PC-3 (cell line): ENCODE measurements around the gene RAB23. TPM values are rescaled to one million over a fixed set of nuclear protein-coding genes. Genes with fewer than 3 reads are reported as not detected.

Experiments
- ATAC-seq: fragments of 200-7000 bp; cut with Tn5 transposase; 2 replicates; pipeline ENCODE4 v1.9.1; 2020; ENCODE audit warnings: mild to moderate bottlenecking, moderate library complexity
- BruUV-seq: library from RNA; stranded (reverse); fragments of 400-500 nt; replicated peaks from 2 replicates; lab custom pipeline; 2021; lab: Mats Ljungman, UMichigan
- CTCF ChIA-PET: fragments of 300-600 bp; sonication (Branson Sonifier 250); formaldehyde crosslinking; loops from one replicate; lab custom pipeline; 2022; ENCODE audit warnings: antibody characterized with exemption; lab: Charles Lee
- POLR2A ChIA-PET: fragments of 300-600 bp; sonication (Branson Sonifier 250); formaldehyde crosslinking; loops from one replicate; lab custom pipeline; 2022; ENCODE audit warnings: antibody characterized with exemption; ENCODE audit not compliant: unreplicated experiment; lab: Charles Lee
- DNase-seq: peaks from one replicate; pipeline ENCODE4 v3.0.0-alpha.2; 2015
- H2AFZ ChIP-seq: fragments of 300-600 bp; sonication (generic); 2 replicates; pipeline ENCODE4 v1.6.0; 2016; ENCODE audit warnings: antibody characterized with exemption, low read length
- H3F3A ChIP-seq: fragments of 300-600 bp; sonication (generic); one replicate; pipeline ENCODE4 v1.6.0; 2017; ENCODE audit warnings: antibody characterized with exemption, low read length, control low read depth, mild to moderate bottlenecking; ENCODE audit not compliant: unreplicated experiment
- H3K27ac ChIP-seq: fragments of 300-600 bp; sonication (generic); 2 replicates; pipeline ENCODE4 v1.5.1; 2016; ENCODE audit warnings: mild to moderate bottlenecking, low read length
- H3K27me3 ChIP-seq: fragments of 300-600 bp; sonication (generic); 2 replicates; pipeline ENCODE4 v1.6.1; 2016; ENCODE audit warnings: low read length, mixed read lengths
- H3K36me3 ChIP-seq: fragments of 300-600 bp; sonication (generic); 2 replicates; pipeline ENCODE4 v1.6.1; 2016; ENCODE audit warnings: low read depth, mixed run types, low read length, mixed read lengths
- H3K4me1 ChIP-seq: fragments of 300-600 bp; sonication (generic); 2 replicates; pipeline ENCODE4 v1.5.1; 2016; ENCODE audit warnings: low read length; ENCODE audit not compliant: insufficient read depth
- H3K4me2 ChIP-seq: fragments of 300-600 bp; sonication (generic); 2 replicates; pipeline ENCODE4 v1.6.0; 2016; ENCODE audit warnings: low read length
- H3K4me3 ChIP-seq: fragments of 300-600 bp; sonication (generic); 2 replicates; pipeline ENCODE4 v1.5.1; 2016; ENCODE audit warnings: mild to moderate bottlenecking, low read length, mixed read lengths
- H3K79me2 ChIP-seq: fragments of 300-600 bp; sonication (generic); 2 replicates; pipeline ENCODE4 v1.6.1; 2017; ENCODE audit warnings: low read length, mixed read lengths
- H3K9ac ChIP-seq: fragments of 300-600 bp; sonication (generic); 2 replicates; pipeline ENCODE4 v1.6.0; 2016; ENCODE audit warnings: mild to moderate bottlenecking, low read length
- H3K9me2 ChIP-seq: fragments of 300-600 bp; sonication (generic); replicated peaks from 2 replicates; pipeline ENCODE4 v1.6.1; 2016; ENCODE audit warnings: mixed run types, low read length, mixed read lengths
- H3K9me3 ChIP-seq: fragments of 300-600 bp; sonication (generic); 2 replicates; pipeline ENCODE4 v1.6.1; 2016; ENCODE audit warnings: low read length, mixed read lengths
- H4K20me1 ChIP-seq: fragments of 300-600 bp; sonication (generic); 2 replicates; pipeline ENCODE4 v1.6.1; 2016; ENCODE audit warnings: low read length, mixed read lengths
- EZH2 ChIP-seq: fragments of 300-600 bp; sonication (generic); IDR thresholded peaks from one replicate; pipeline ENCODE4 v1.6.1; 2017; ENCODE audit warnings: antibody characterized with exemption, mild to moderate bottlenecking, low read length; ENCODE audit not compliant: unreplicated experiment
- EZH2phosphoT487 ChIP-seq: fragments of 300-600 bp; sonication (generic); IDR thresholded peaks from 2 replicates; pipeline ENCODE4 v1.6.1; 2018; ENCODE audit warnings: mild to moderate bottlenecking, antibody characterized with exemption, low read length, borderline replicate concordance
- intact Hi-C: fragments of 100-400 bp; cut with micrococcal nuclease; formaldehyde crosslinking; loops from 2 replicates; pipeline ENCODE4 v1.9.0; 2023
- total RNA-seq: library from RNA; depleted of rRNA; stranded (reverse); fragments of >200 nt; gene quantifications from 2 replicates; pipeline ENCODE4 v1.2.3, GENCODE V29; 2014
- TF ChIP-seq, protein P1 (sequence below): fragments of 300-600 bp; sonication (generic); conservative IDR thresholded peaks from 2 replicates; pipeline ENCODE4 v1.5.1; 2017; ENCODE audit warnings: antibody characterized with exemption, low read depth, mild to moderate bottlenecking, low read length

Gene RAB23
- total RNA-seq, 1 experiment from 2014 or later: 11.2 TPM

GRCh38 chr6:57256541-57256940 is 34.4 kb upstream of the RAB23 start:
- no peak overlapping the region for H3K4me2 ChIP-seq
- no peaks in the 10 kb centered on the region for H3K9me2 ChIP-seq
- DNase-seq (no peak), ATAC-seq (no peak)
- no peaks in the 10 kb centered on the region for H3K79me2 ChIP-seq
- TF ChIP-seq EZH2phosphoT487: no peak
- TF ChIP-seq EZH2: no peak
- TF ChIP-seq, protein P1, sequence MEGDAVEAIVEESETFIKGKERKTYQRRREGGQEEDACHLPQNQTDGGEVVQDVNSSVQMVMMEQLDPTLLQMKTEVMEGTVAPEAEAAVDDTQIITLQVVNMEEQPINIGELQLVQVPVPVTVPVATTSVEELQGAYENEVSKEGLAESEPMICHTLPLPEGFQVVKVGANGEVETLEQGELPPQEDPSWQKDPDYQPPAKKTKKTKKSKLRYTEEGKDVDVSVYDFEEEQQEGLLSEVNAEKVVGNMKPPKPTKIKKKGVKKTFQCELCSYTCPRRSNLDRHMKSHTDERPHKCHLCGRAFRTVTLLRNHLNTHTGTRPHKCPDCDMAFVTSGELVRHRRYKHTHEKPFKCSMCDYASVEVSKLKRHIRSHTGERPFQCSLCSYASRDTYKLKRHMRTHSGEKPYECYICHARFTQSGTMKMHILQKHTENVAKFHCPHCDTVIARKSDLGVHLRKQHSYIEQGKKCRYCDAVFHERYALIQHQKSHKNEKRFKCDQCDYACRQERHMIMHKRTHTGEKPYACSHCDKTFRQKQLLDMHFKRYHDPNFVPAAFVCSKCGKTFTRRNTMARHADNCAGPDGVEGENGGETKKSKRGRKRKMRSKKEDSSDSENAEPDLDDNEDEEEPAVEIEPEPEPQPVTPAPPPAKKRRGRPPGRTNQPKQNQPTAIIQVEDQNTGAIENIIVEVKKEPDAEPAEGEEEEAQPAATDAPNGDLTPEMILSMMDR: no peak
- H2AFZ ChIP-seq: no peak overlapping the region
- H3K36me3 ChIP-seq: no peaks in the 10 kb centered on the region
- no peaks in the 10 kb centered on the region for H3K27me3 ChIP-seq
- H3K4me3 ChIP-seq: no peak overlapping the region
- no peaks in the 10 kb centered on the region for H3F3A ChIP-seq
- intact Hi-C loops: no loop called here
- no peak overlapping the region for H3K9ac ChIP-seq
- ChIA-PET POLR2A (no interaction called here), CTCF (no interaction called here)
- no peaks in the 10 kb centered on the region for H4K20me1 ChIP-seq
- H3K27ac ChIP-seq: no peak overlapping the region
- H3K9me3 ChIP-seq: no peaks in the 10 kb centered on the region
- H3K4me1 ChIP-seq: peaks cover 8% of the 10 kb centered on the region
- BruUV-seq: no TSS peak

DNA sequence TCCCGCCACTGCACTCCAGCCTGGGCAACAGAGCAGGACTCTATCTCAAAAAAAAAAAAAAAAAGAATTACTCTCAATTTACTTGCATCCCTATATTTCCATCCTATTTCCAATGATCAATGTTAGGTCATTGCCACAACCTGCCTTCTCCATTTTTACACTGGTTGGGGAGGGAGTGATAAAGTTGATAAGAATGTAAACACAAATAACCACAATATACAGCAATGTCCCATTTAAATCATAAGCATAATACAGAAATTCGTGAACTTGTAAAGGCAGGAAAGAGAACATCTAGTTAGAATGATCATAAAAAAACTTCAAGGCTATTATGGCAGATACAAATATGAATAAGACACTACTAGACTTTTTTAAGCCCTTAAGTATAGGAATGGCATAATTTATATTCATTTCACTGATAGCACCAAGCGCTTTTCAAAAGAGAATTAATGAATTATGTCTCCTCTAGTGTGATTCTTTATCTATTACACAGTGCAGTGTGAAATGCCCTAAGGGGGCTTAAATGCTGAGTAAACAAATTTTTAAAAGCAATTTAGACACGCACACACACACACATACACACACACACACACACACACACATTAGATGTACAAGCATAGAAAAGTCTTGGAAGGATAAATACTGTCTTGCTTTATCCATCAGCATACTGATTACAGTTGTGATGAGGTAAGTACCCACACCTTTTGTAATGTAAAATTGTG is 33.5 kb upstream of the RAB23 start:
- intact Hi-C loops: no loop called here
- H3K9ac ChIP-seq: no peak overlapping the region
- no TSS peak for BruUV-seq
- no peaks in the 10 kb centered on the region for H3K9me2 ChIP-seq
- no peaks in the 10 kb centered on the region for H3K36me3 ChIP-seq
- TF ChIP-seq EZH2: no peak
- no peak overlapping the region for H3K27ac ChIP-seq
- peaks cover 8% of the 10 kb centered on the region for H3K4me1 ChIP-seq
- H3K9me3 ChIP-seq: no peaks in the 10 kb centered on the region
- no peaks in the 10 kb centered on the region for H3F3A ChIP-seq
- ATAC-seq: no peak
- H3K4me2 ChIP-seq: no peak overlapping the region
- ChIA-PET POLR2A (no interaction called here), CTCF (no interaction called here)
- no peak for DNase-seq
- H4K20me1 ChIP-seq: no peaks in the 10 kb centered on the region
- H3K27me3 ChIP-seq: no peaks in the 10 kb centered on the region
- no peak overlapping the region for H3K4me3 ChIP-seq
- H2AFZ ChIP-seq: no peak overlapping the region
- no peaks in the 10 kb centered on the region for H3K79me2 ChIP-seq

DNA sequence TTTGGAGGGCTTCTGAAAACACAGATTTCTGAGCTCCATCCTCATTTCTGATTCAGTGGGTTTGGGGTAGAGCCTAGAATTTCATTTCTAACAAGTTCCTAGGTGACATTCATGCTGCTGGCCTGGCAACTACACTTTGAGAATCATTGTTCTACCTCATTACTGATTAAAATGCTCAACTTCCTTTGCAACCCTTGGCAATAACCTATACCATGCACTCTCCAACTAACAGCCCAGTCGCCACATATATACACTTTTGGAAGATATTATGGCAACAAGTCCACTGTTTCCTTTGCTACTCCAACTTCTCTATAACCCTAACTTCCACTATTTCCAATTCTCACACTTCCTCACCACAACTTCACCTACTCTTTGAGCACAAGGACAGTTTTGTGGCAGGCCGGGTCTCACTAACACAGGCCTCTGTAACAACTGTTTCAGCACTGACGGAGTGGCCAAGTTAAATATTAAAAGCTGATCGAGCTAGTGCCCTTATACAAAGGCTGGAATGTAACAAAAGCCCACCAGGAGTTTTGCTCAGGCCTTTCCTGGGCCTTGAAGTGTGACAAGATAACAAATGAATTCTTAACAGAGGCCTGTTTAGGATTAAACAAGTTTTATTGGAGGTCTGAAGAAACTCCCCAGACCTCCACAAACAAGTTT is 32.1 kb upstream of the RAB23 start:
- no peak for DNase-seq
- BruUV-seq: no TSS peak
- Histone ChIP-seq H3F3A (no peaks in the 10 kb centered on the region), H3K36me3 (no peaks in the 10 kb centered on the region), H3K4me1 (peaks cover 8% of the 10 kb centered on the region), H3K9ac (no peak overlapping the region), H3K27ac (no peak overlapping the region), H4K20me1 (no peaks in the 10 kb centered on the region), H3K27me3 (no peaks in the 10 kb centered on the region), H3K79me2 (no peaks in the 10 kb centered on the region), H3K4me3 (no peak overlapping the region), H2AFZ (no peak overlapping the region), H3K4me2 (no peak overlapping the region), H3K9me2 (no peaks in the 10 kb centered on the region), H3K9me3 (no peaks in the 10 kb centered on the region)
- ChIA-PET POLR2A (no interaction called here), CTCF (no interaction called here)
- ATAC-seq: no peak
- TF ChIP-seq EZH2 (no peak), EZH2phosphoT487 (no peak)
- TF ChIP-seq, protein P1: no peak
- intact Hi-C loops: no loop called here
